Upper lobe of left lung (tissue), 6 donors: ENCODE measurements around the gene NUDT5. TPM values are rescaled to one million over a fixed set of nuclear protein-coding genes. Genes with fewer than 3 reads are reported as not detected.

Experiments used
- ATAC-seq, 2 donors: fragments of 200-7000 bp; cut with Tn5 transposase; one replicate each; pipeline ENCODE4 v1.9.1; 2022; ENCODE audit warnings: mild to moderate bottlenecking in 2 of 2, moderate library complexity in 2 of 2; ENCODE audit not compliant: low FRiP score in 2 of 2
- DNase-seq, 2 donors: peaks; one replicate each; pipeline ENCODE4 v3.0.0-alpha.2; 2019 to 2020
- H3K27ac ChIP-seq, 4 donors: fragments of 200-600 bp; sonication (generic); one replicate each; pipeline ENCODE4 v1.5.1; 2016 to 2019
- H3K27me3 ChIP-seq, 4 donors: fragments of 200-600 bp; sonication (generic); one replicate each; pipeline ENCODE4 v1.5.1; 2017 to 2019
- H3K36me3 ChIP-seq, 4 donors: fragments of 200-600 bp; sonication (generic); one replicate each; pipeline ENCODE4 v1.5.1; 2016 to 2019
- H3K4me1 ChIP-seq, 4 donors: fragments of 200-600 bp; sonication (generic); one replicate each; pipeline ENCODE4 v1.5.1; 2018 to 2019
- H3K4me3 ChIP-seq, 4 donors: fragments of 200-600 bp; sonication (generic); one replicate each; pipeline ENCODE4 v1.5.1; 2017 to 2019; ENCODE audit warnings: mild to moderate bottlenecking in 2 of 4, moderate library complexity in 1 of 4
- H3K9me3 ChIP-seq, 4 donors: fragments of 200-600 bp; sonication (generic); one replicate each; pipeline ENCODE4 v1.5.1; 2018 to 2019
- EP300 ChIP-seq, 4 donors: sonication (generic); formaldehyde crosslinking; IDR thresholded peaks; one replicate each; pipeline ENCODE4 v1.5.1; 2017; ENCODE audit warnings: antibody characterized with exemption in 4 of 4, control low read depth in 2 of 4
- POLR2A ChIP-seq, 4 donors: fragments of 450-650 bp; IDR thresholded peaks; one replicate each; pipeline ENCODE4 v1.5.1; 2016 to 2017; ENCODE audit warnings: antibody characterized with exemption in 4 of 4, mild to moderate bottlenecking in 2 of 4
- POLR2AphosphoS5 ChIP-seq, 2 donors: sonication (generic); formaldehyde crosslinking; IDR thresholded peaks; one replicate each; pipeline ENCODE4 v1.5.1; 2017; ENCODE audit warnings: antibody characterized with exemption in 2 of 2
- WGBS, 2 donors: methylation state at CpG; one replicate each; pipeline ENCODE4 v1.1.5; 2017 to 2018; 5-methylcytosine and 5-hydroxymethylcytosine counted together
- total RNA-seq, 6 donors: library from RNA; depleted of rRNA in 4 of 6; stranded (reverse); fragments of >200 nt in 4 of 6; gene quantifications; one replicate each; pipeline versions ENCODE4 v1.1.0 to v1.2.1, GENCODE V29; 2016 to 2021
- TF ChIP-seq, protein P1 (sequence below), 6 experiments: fragments of 450-650 bp in 4 of 6; fragments of 200-600 bp in 2 of 6; sonication (generic) in 2 of 6; IDR thresholded peaks; one replicate each; pipeline ENCODE4 v1.5.1; 2016 to 2019; ENCODE audit warnings: antibody characterized with exemption in 6 of 6
- donor health status: DM: no; HTN: no; CAD: no; lungs with moderate emphysema.
- donor health status: DM: no; HTN: yes; CAD: no; lungs with severe emphysema.

The NUDT5 gene
- total RNA-seq, 6 donors from 2014 or later, result 13.5 to 50.4 (median 45.4) TPM

DNA sequence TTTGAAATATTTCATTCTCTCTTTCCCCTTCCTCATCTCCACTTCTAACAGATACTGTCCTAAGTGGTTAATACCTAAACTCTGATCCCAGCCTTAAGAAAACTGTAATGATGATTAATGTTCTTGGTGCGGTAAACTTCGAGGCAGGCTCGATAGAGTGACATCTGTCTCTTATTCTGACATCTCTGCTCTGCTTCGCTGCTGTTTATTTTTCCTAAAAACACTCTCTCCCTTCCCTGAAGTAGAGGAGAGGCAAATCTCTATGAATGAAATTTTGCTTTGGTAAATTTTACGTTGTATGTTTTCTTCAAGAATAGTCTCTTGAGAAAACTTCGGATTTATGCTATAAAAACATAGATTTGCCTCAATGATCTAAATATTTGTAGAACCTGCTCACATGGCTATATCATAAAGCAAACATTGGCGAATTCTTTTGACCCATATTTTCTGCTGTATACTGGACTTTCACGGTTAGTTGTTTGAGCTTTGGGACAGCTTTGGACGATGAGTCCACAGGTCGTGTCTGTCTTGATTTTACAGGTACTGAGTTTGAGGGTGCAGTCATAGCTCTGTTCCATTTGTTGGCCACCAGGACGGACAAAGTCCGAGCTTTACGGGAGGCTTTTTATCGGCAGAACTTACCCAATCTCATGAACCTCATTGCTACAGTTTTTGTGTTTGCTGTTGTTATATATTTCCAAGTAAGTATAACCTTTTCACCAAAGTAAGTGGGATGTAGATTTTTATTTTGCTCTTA lies 39.1 kb downstream of the NUDT5 start:
- ATAC-seq (no peak), DNase-seq (no peak)
- Histone ChIP-seq H3K27ac (no peak overlapping the region), H3K4me1 (no peaks in the 10 kb centered on the region), H3K9me3 (no peaks in the 10 kb centered on the region), H3K27me3 (no peaks in the 10 kb centered on the region), H3K4me3 (no peak overlapping the region), H3K36me3 (peaks cover 0 to 52% (median 22%) of the 10 kb centered on the region in 4 donors)
- WGBS, 2 donors, result 85 to 94% methylated on average over 14 of the region's 14 CpGs
- TF ChIP-seq POLR2AphosphoS5 (IDR thresholded peaks at IDR 0.05) (no peak), POLR2A (IDR thresholded peaks at IDR 0.05) (no peak), EP300 (IDR thresholded peaks at IDR 0.05) (no peak)
- TF ChIP-seq, protein P1, sequence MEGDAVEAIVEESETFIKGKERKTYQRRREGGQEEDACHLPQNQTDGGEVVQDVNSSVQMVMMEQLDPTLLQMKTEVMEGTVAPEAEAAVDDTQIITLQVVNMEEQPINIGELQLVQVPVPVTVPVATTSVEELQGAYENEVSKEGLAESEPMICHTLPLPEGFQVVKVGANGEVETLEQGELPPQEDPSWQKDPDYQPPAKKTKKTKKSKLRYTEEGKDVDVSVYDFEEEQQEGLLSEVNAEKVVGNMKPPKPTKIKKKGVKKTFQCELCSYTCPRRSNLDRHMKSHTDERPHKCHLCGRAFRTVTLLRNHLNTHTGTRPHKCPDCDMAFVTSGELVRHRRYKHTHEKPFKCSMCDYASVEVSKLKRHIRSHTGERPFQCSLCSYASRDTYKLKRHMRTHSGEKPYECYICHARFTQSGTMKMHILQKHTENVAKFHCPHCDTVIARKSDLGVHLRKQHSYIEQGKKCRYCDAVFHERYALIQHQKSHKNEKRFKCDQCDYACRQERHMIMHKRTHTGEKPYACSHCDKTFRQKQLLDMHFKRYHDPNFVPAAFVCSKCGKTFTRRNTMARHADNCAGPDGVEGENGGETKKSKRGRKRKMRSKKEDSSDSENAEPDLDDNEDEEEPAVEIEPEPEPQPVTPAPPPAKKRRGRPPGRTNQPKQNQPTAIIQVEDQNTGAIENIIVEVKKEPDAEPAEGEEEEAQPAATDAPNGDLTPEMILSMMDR (IDR thresholded peaks at IDR 0.05), result no peak

DNA sequence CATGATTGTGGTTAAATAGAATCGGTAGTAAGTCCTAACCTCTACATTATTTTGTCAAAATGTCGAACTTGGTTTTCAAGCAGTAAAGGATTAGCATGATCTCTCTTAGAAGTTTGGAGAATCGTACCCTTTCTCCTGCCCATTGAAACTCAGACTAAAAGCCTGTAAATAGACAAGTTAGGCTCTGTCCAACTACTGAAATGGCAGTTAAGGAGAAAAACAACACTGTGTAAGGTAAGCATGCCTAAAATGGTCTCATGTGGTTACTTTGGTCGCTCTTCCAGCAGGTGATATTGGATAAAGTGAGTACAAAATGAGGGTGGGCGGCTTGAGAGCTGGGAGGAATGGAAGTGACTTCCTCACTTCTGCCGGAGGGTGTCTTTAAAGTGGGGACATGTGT lies 41.2 kb downstream of the NUDT5 start:
- Histone ChIP-seq H3K9me3 (no peaks in the 10 kb centered on the region), H3K4me1 (no peaks in the 10 kb centered on the region), H3K27ac (no peak overlapping the region), H3K27me3 (no peaks in the 10 kb centered on the region), H3K36me3 (peaks cover 0 to 56% (median 15%) of the 10 kb centered on the region in 4 donors), H3K4me3 (no peak overlapping the region)
- no peak for ATAC-seq
- no peak for TF ChIP-seq POLR2A (IDR thresholded peaks at IDR 0.05)
- TF ChIP-seq EP300 (IDR thresholded peaks at IDR 0.05), result no peak
- no peak for TF ChIP-seq POLR2AphosphoS5 (IDR thresholded peaks at IDR 0.05)
- TF ChIP-seq, protein P1 (IDR thresholded peaks at IDR 0.05), result no peak
- DNase-seq, result no peak
- 96% methylated on average over 6 of the region's 6 CpGs for WGBS, 2 donors

DNA sequence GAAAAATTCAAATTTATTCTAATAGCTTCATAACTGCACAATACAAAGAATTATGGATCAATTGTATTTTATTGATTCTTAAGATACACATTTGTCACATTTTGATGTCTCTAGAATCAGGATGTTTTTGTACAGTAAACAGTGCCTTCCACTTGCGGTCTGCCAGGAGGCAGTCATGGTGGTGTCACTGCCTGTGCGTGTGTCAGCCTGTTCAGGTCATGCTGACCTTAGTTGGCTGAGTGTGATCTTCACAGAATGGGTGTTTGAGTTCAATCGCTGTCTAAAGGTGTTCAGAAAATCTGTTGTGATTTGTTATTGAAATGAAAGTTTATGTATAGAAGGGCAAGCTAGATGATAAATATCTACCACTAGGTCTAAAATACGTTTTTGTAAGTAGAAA lies 45.5 kb downstream of the NUDT5 start:
- Histone ChIP-seq H3K36me3 (peaks cover 0 to 44% (median 9%) of the 10 kb centered on the region in 4 donors), H3K27ac (no peak overlapping the region), H3K9me3 (no peaks in the 10 kb centered on the region), H3K4me1 (no peaks in the 10 kb centered on the region), H3K27me3 (no peaks in the 10 kb centered on the region), H3K4me3 (no peak overlapping the region)
- TF ChIP-seq EP300 (IDR thresholded peaks at IDR 0.05) (no peak), POLR2AphosphoS5 (IDR thresholded peaks at IDR 0.05) (no peak), POLR2A (IDR thresholded peaks at IDR 0.05) (no peak)
- TF ChIP-seq, protein P1 (IDR thresholded peaks at IDR 0.05), result no peak
- no peak for ATAC-seq
- 78 to 80% methylated on average over 4 of the region's 4 CpGs for WGBS, 2 donors
- DNase-seq, result no peak

DNA sequence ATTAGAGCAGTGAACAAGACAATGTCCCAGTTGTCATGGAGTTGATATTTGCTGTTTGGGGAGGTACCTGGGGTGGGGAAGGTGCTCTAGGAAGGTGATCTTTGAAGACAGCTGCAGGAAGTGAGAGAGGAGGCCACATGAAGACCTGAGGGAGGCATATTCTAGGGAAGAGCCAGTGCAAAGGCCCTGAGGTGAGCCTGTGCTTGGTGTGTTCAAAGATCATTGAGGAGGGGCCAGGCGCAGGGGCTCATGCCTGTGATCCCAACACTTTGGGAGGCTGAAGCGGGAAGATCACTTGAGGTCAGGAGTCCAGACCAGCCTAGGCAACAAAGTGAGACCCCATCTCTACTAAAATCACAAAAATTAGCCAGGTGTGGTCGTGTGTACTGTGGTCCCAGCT lies 51.2 kb downstream of the NUDT5 start:
- no peak for TF ChIP-seq EP300 (IDR thresholded peaks at IDR 0.05)
- TF ChIP-seq, protein P1 (IDR thresholded peaks at IDR 0.05), result no peak
- no peak for TF ChIP-seq POLR2AphosphoS5 (IDR thresholded peaks at IDR 0.05)
- TF ChIP-seq POLR2A (IDR thresholded peaks at IDR 0.05), result no peak
- ATAC-seq, result no peak
- Histone ChIP-seq H3K9me3 (no peaks in the 10 kb centered on the region), H3K4me1 (no peaks in the 10 kb centered on the region), H3K36me3 (peaks cover 0 to 43% (median 20%) of the 10 kb centered on the region in 4 donors), H3K4me3 (no peak overlapping the region), H3K27me3 (no peaks in the 10 kb centered on the region), H3K27ac (no peak overlapping the region)
- no peak for DNase-seq
- WGBS, 2 donors, result 96 to 100% methylated on average over 3 of the region's 3 CpGs

DNA sequence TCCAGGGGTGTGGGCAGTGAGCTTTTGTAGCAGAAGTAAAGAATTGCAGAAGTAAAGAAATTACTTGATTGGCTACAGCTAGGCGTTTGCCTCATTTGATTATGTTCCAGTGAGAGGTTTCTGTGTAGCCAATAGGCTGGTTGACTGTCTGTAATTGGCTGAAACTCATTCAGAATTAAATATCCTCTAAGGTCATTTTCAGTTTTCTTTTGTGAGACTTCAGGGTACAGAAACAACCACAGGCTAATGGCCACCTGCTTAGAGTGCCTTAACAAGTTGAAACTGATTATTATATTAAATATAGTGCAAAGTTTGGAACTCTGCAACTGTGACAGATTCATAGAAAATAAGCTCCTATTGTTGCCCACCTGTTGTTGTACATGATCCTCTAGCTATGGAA lies 55.7 kb downstream of the NUDT5 start:
- WGBS, 2 donors, result 95 to 100% methylated on average over 1 of the region's 1 CpG
- no peaks in the 10 kb centered on the region for H3K4me1 ChIP-seq
- H3K9me3 ChIP-seq, result no peaks in the 10 kb centered on the region
- H3K4me3 ChIP-seq, result no peak overlapping the region
- TF ChIP-seq, protein P1 (IDR thresholded peaks at IDR 0.05), result no peak
- TF ChIP-seq EP300 (IDR thresholded peaks at IDR 0.05) (no peak), POLR2A (IDR thresholded peaks at IDR 0.05) (no peak), POLR2AphosphoS5 (IDR thresholded peaks at IDR 0.05) (no peak)
- H3K27me3 ChIP-seq, result no peaks in the 10 kb centered on the region
- no peak overlapping the region for H3K27ac ChIP-seq
- ATAC-seq (no peak), DNase-seq (no peak)
- peaks cover 3 to 67% (median 27%) of the 10 kb centered on the region in 4 donors for H3K36me3 ChIP-seq
